K562 (cell line): ENCODE results near the gene ANKRD27. TPM values are rescaled to one million over a fixed set of nuclear protein-coding genes. Genes with fewer than 3 reads are reported as not detected.

Experiments
- ATF1 ChIP-seq, 2 experiments: fragments of 450-650 bp in 1 of 2; IDR thresholded peaks; 2 replicates each; pipeline ENCODE4 v1.6.1; 2016; ENCODE audit warnings: missing compliant biosample characterization in 1 of 2, missing genetic modification characterization in 1 of 2
- CREB5 ChIP-seq: fragments of 250-450 bp; sonication (Bioruptor Pico); IDR thresholded peaks from 2 replicates; pipeline ENCODE4 v1.5.0; 2020; ENCODE audit warnings: mild to moderate bottlenecking
- E2F3 ChIP-seq: fragments of 250-450 bp; sonication (Bioruptor Pico); IDR thresholded peaks from 2 replicates; pipeline ENCODE4 v1.4.0; 2020; ENCODE audit warnings: mild to moderate bottlenecking
- JUN ChIP-seq, 2 experiments: sonication (generic) in 1 of 2; formaldehyde crosslinking in 1 of 2; IDR thresholded peaks; 2 replicates each; pipeline versions ENCODE4 v1.6.1 to v1.8.0; 2012 to 2022; ENCODE audit warnings: borderline replicate concordance in 2 of 2, mild to moderate bottlenecking in 2 of 2, improper control_type of control experiment in 1 of 2, low read depth in 1 of 2, low read length in 1 of 2, missing genetic modification reagents in 1 of 2
- MGA ChIP-seq: fragments of 450-650 bp; IDR thresholded peaks from 2 replicates; pipeline ENCODE4 v1.6.1; 2016; ENCODE audit warnings: mild to moderate bottlenecking, moderate library complexity
- SMARCE1 ChIP-seq: fragments of 450-650 bp; IDR thresholded peaks from 2 replicates; pipeline ENCODE4 v1.7.1; 2016; ENCODE audit warnings: mild to moderate bottlenecking
- ZNF24 ChIP-seq: fragments of 450-650 bp; IDR thresholded peaks from 2 replicates; pipeline ENCODE4 v1.6.1; 2016
- polyA plus RNA-seq, 8 experiments: library from polyadenylated mRNA; depleted of rRNA in 4 of 8; stranded (reverse) in 5 of 8; unstranded in 3 of 8; fragments of >200 nt; fragmentation: Nextera tagmentation in 2 of 8; fragmentation: Illumina TruSeq in 1 of 8; extraction: Ambion mirVana in 2 of 8; extraction: Trizol in 1 of 8; gene quantifications; 2 replicates each; pipeline versions ENCODE4 v1.2.1 to v1.2.3, GENCODE V29; 2011 to 2014; ENCODE audit warnings: inconsistent platforms in 1 of 8, missing spikeins in 1 of 8
- total RNA-seq, 7 experiments: library from RNA; depleted of rRNA in 6 of 7; stranded (reverse); fragments of >200 nt in 6 of 7; fragmentation: Illumina TruSeq in 2 of 7; extraction: Trizol in 2 of 7; gene quantifications; 2 replicates each; pipeline versions ENCODE4 v1.2.1 to v1.2.3, GENCODE V29; 2011 to 2021; ENCODE audit warnings: low replicate concordance in 1 of 7

The ANKRD27 gene
- total and polyA plus RNA-seq, 9 of the 15 experiments (the other 6 are each of a cell fraction or from before 2014, with no cell fraction given) = 5.3 to 71.3 (median 54.2) TPM

GRCh38 chr19:32674153-32674930, 638 bp downstream of the ANKRD27 start (continued):
- TF ChIP-seq MGA (peak; percentile 85), JUN (IDR thresholded peaks at IDR 0.05; ENCODE audit: borderline replicate concordance, low read depth, low read length) (no peak), JUN (CRISPR knock-in tag; IDR thresholded peaks at IDR 0.05; ENCODE audit: borderline replicate concordance) (0 out of 2 replicates have a peak, but pooled peaks have one; percentile 18), ZNF24 (peak; percentile 33; the same call in 1 of the 2 replicates), E2F3 (no peak), SMARCE1 (no peak), ATF1 (CRISPR knock-in tag; IDR thresholded peaks at IDR 0.05) (no peak), ATF1 (tag; IDR thresholded peaks at IDR 0.05) (no peak), CREB5 (no peak)
